Raji (cell line): ENCODE measurements around the gene NOL6.

Experiments used
- POLR2A ChIP-seq: IDR thresholded peaks from 2 replicates; pipeline ENCODE4 v1.6.1; 2011; ENCODE audit warnings: low read depth, low read length, control low read depth; ENCODE audit not compliant: insufficient read depth

Gene NOL6

DNA sequence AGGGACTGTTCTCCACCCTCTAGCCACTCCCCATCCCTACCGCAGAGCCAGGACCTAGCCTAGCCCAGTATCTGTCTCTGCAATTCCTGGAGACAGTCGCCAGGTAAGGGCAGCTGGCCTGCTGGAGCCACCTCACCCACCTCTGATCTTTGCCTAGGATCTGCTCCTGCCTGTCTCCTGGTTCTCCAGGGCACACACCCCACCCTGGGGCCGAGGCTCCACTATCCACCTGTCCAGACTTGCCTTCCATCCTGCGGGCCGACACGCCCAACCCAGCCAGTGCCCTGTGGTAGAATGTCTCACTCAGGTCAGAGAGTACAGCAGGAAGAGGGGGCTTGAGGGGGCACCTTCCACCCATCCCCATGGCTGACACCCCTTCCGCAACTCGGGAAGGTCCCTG, 55.6 kb downstream of the NOL6 start:
- no peak for TF ChIP-seq POLR2A

DNA sequence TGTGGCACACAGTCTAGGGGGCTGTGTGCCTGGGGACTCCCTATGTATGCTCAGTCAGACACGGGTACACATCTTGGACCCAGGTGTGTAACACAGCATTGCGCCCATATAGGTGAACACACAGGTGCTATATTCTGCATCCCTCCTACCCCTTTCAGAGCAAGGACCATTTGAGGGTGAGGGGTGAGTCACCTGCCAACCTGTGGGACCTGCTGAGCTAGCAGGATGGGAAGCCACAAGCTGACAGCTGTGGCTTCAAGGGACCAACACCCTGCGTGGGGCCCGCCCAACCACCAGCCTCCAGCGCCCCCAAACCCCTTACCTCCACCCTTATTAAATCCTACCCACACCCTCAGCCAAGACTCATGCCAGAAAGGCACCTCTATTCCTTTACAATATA, 56.7 kb downstream of the NOL6 start:
- no peak for TF ChIP-seq POLR2A

DNA sequence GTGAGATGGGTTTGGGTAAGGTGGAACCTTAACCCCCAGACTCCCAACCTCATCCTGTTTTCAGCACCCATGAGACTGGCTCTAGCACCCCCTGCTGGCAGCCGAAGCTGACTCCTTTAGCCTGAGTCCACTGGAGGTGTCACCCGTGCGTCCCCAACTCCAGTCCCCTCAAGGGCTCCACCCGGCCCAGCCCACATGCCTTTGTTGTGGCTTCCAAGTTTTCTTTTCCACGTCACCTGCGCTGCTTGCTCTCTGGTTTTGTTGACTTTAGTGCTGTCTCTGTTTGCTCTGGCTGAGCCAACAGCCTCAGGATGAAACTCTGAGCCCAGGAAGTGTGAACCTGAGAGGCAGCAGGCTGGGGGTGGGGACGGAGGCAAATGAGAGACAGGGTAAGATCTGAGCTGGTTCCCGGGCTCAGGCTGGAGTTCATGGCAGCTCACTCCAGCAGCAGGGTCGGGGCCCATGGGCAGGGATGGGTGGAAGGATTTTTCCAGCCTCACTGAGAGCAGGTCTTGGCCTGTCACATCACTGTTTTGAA, 58.2 kb downstream of the NOL6 start:
- TF ChIP-seq POLR2A, result no peak

DNA sequence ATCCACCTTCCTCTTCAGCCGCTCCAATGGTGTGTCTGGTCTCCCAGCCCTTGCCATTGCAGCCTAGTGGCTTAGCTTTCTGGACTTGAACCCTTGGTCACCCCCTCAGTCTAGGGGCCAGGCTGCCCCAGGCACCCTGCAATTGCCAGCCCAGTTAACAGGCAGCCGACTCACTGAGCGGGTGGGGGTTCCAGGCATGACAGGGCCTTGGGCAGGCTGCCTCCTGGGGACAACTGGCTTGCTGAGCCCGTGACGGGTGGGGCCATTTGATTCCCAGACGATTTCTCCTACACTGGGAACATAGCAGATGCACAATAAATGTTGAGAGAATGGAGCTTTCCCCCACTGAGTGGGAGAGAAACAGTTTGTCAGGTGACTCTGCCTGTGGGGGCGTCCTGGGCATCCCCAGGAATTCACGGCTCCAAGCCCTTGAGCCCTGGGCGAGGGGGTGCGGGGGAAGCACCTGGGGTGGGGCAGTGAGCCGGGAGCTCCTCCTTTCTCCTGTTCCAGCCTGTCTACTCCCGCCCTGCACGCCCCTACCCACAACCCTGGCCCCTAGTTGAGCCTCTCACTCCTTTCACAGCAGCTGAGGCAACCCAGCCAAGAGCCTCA, 58.7 kb downstream of the NOL6 start:
- no peak for TF ChIP-seq POLR2A

DNA sequence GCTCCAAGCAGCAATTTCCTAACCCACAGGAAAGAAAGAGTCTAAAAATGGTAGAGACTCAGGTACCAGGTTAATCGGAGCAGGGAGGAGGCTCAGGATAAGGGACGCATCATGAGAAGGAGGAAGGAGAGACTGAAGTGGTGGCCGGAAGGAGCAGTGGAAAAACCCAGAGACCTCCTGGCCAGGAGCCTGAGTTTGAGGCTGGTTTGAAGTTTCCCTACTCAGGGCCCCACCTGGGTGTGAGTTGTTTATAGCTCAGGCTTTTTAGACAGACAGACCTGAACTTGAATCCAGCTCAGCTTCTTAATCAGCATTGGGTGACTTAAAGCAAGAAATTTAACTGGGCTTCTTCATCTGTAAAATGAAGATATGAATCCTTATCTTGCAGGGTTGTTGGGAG, 59.5 kb downstream of the NOL6 start:
- TF ChIP-seq POLR2A, result no peak
